Keratinocyte (primary cell): ENCODE data around the gene CISD1. TPM values are rescaled to one million over a fixed set of nuclear protein-coding genes. Genes with fewer than 3 reads are reported as not detected.
"Not testable (repeated sequence)": the region's sequence is repeated elsewhere in the genome, so short reads cannot be mapped to it uniquely, and the experiment has no call there.

ENCODE experiments used
- DNase-seq: peaks from one replicate; pipeline ENCODE4 v3.0.0-alpha.2; 2011; ENCODE audit warnings: low read depth, missing footprints, low spot score
- FAIRE-seq: peaks from 2 replicates; lab custom pipeline; 2011; peaks lifted over from hg19 to GRCh38; lab: Jason Lieb, UNC
- H2AFZ ChIP-seq: 2 replicates; pipeline ENCODE4 v1.6.0; 2012; ENCODE audit warnings: low read length, control low read depth, inconsistent platforms; ENCODE audit not compliant: control insufficient read depth
- H3K27ac ChIP-seq: 2 replicates; pipeline ENCODE4 v1.5.1; 2011; ENCODE audit warnings: low read length; ENCODE audit not compliant: control insufficient read depth, insufficient read depth
- H3K27me3 ChIP-seq: 3 replicates; pipeline ENCODE4 v1.6.0; 2011; ENCODE audit warnings: low read length; ENCODE audit not compliant: control insufficient read depth, insufficient read depth; ENCODE audit errors: extremely low read depth
- H3K36me3 ChIP-seq, 2 experiments: 2 replicates in 1 of 2; 3 replicates in 1 of 2; pipeline ENCODE4 v1.5.1; 2011; ENCODE audit warnings: low read length in 2 of 2, mild to moderate bottlenecking in 1 of 2; ENCODE audit not compliant: control insufficient read depth in 2 of 2, insufficient read depth in 2 of 2; ENCODE audit errors: extremely low read depth in 1 of 2
- H3K4me1 ChIP-seq: 3 replicates; pipeline ENCODE4 v1.5.1; 2011; ENCODE audit warnings: low read length; ENCODE audit not compliant: control insufficient read depth, insufficient read depth; ENCODE audit errors: extremely low read depth
- H3K4me2 ChIP-seq: 3 replicates; pipeline ENCODE4 v1.6.0; 2011; ENCODE audit warnings: low read depth, low read length; ENCODE audit not compliant: control insufficient read depth, insufficient read depth; ENCODE audit errors: extremely low read depth
- H3K4me3 ChIP-seq, 3 experiments: fragments of 200-600 bp in 1 of 3; sonication (generic) in 1 of 3; 2 replicates in 2 of 3; 3 replicates in 1 of 3; pipeline ENCODE4 v1.5.1; 2011 to 2016; ENCODE audit warnings: low read length in 3 of 3, mild to moderate bottlenecking in 3 of 3, control low read depth in 2 of 3, inconsistent platforms in 1 of 3, low read depth in 1 of 3, mixed read lengths in 1 of 3, mixed run types in 1 of 3, moderate library complexity in 1 of 3; ENCODE audit not compliant: control insufficient read depth in 2 of 3, insufficient read depth in 2 of 3; ENCODE audit errors: extremely low read depth in 1 of 3
- H3K79me2 ChIP-seq: 2 replicates; pipeline ENCODE4 v1.6.0; 2012; ENCODE audit warnings: low read length; ENCODE audit not compliant: control insufficient read depth, insufficient read depth
- H3K9ac ChIP-seq: 3 replicates; pipeline ENCODE4 v1.6.0; 2011; ENCODE audit warnings: low read length; ENCODE audit not compliant: control insufficient read depth, insufficient read depth; ENCODE audit errors: extremely low read depth
- H3K9me1 ChIP-seq: 3 replicates; pipeline ENCODE4 v1.6.0; 2011; ENCODE audit warnings: low read length; ENCODE audit not compliant: control insufficient read depth, insufficient read depth; ENCODE audit errors: extremely low read depth
- H3K9me3 ChIP-seq: 2 replicates; pipeline ENCODE4 v1.5.1; 2012; ENCODE audit warnings: low read depth, low read length; ENCODE audit not compliant: control insufficient read depth
- H4K20me1 ChIP-seq: 3 replicates; pipeline ENCODE4 v1.6.0; 2011; ENCODE audit warnings: low read length; ENCODE audit not compliant: control insufficient read depth, insufficient read depth; ENCODE audit errors: extremely low read depth
- CTCF ChIP-seq, 3 experiments: IDR thresholded peaks in 1 of 3; conservative IDR thresholded peaks in 1 of 3; optimal IDR thresholded peaks in 1 of 3; 2 replicates in 2 of 3; 3 replicates in 1 of 3; pipeline versions ENCODE3 to v1.5.1; 2011; ENCODE audit warnings: low read length in 3 of 3, mild to moderate bottlenecking in 3 of 3, moderate library complexity in 2 of 3, control low read depth in 1 of 3, inconsistent platforms in 1 of 3; ENCODE audit not compliant: insufficient read depth in 2 of 3; ENCODE audit errors: extremely low read depth in 1 of 3
- EZH2 ChIP-seq: IDR thresholded peaks from one replicate; pipeline ENCODE4 v1.6.1; 2012; ENCODE audit warnings: inconsistent platforms, mild to moderate bottlenecking, low read length, moderate library complexity
- dilution Hi-C: fragments of 300-500 bp; cut with MboI; formaldehyde crosslinking; loops from one replicate; pipeline ENCODE4 v1.7.0; 2020; ENCODE audit warnings: low sequenced_read_pairs; ENCODE audit not compliant: extremely low pct_ligation_motif_present
- polyA plus RNA-seq, 5 experiments: library from polyadenylated mRNA; depleted of rRNA in 3 of 5; stranded (reverse) in 3 of 5; stranded (forward) in 1 of 5; unstranded in 1 of 5; fragments of >200 nt; gene quantifications; 1 replicate in 1 of 5; 2 replicates in 3 of 5; 3 replicates in 1 of 5; pipeline versions ENCODE4 v1.2.1 to v1.2.3, GENCODE V29; 2011 to 2012; ENCODE audit warnings: missing spikeins in 2 of 5, low read depth in 1 of 5, low replicate concordance in 1 of 5

Gene CISD1
- polyA plus RNA-seq, 1 donor (not counting 4 experiments of a cell fraction or from before 2014, with no cell fraction given), result 81.7 TPM

GRCh38 chr10:58243269-58243668, 25.7 kb upstream of the CISD1 start:
- no peak overlapping the region for H3K9ac ChIP-seq
- peaks cover 2% of the 10 kb centered on the region for H3K79me2 ChIP-seq
- no peaks in the 10 kb centered on the region for H4K20me1 ChIP-seq
- H3K27ac ChIP-seq, result no peak overlapping the region
- H3K9me3 ChIP-seq, result no peaks in the 10 kb centered on the region
- no peak overlapping the region for H2AFZ ChIP-seq
- TF ChIP-seq EZH2 (no peak), CTCF (optimal IDR thresholded peaks at IDR 0.05 in 1 of 3, IDR thresholded peaks at IDR 0.05 in 1 of 3, conservative IDR thresholded peaks at IDR 0.05 in 1 of 3; ENCODE audit: extremely low read depth in 1 of 3, insufficient read depth in 2 of 3, low read length in 3 of 3) (no peak)
- H3K9me1 ChIP-seq, result no peaks in the 10 kb centered on the region
- dilution Hi-C loops, result no loop called here
- DNase-seq (no peak), FAIRE-seq (no peak)
- H3K4me2 ChIP-seq, result no peak overlapping the region
- H3K36me3 ChIP-seq, result no peaks in the 10 kb centered on the region
- peaks cover 16% of the 10 kb centered on the region for H3K4me1 ChIP-seq
- no peaks in the 10 kb centered on the region for H3K27me3 ChIP-seq
- no peak overlapping the region for H3K4me3 ChIP-seq

- H3K27me3 ChIP-seq, H3K36me3 ChIP-seq, H3K27ac ChIP-seq, DNase-seq, H2AFZ ChIP-seq, dilution Hi-C loops, H3K4me3 ChIP-seq, H3K9ac ChIP-seq, H3K9me1 ChIP-seq, H3K9me3 ChIP-seq, H3K4me2 ChIP-seq, FAIRE-seq, H3K79me2 ChIP-seq, H4K20me1 ChIP-seq: not testable (repeated sequence)
- peaks cover 15% of the 10 kb centered on the region for H3K4me1 ChIP-seq
Measured at GRCh38 chr10:58243801-58244200, 25.2 kb upstream of the CISD1 start.

GRCh38 chr10:58244242-58244641, 24.7 kb upstream of the CISD1 start:
- H3K9me1 ChIP-seq, H3K79me2 ChIP-seq, DNase-seq, H3K4me2 ChIP-seq, H3K36me3 ChIP-seq, H3K4me3 ChIP-seq, FAIRE-seq, H3K9ac ChIP-seq, H4K20me1 ChIP-seq, H3K27me3 ChIP-seq, H2AFZ ChIP-seq, H3K9me3 ChIP-seq, H3K27ac ChIP-seq, dilution Hi-C loops: not testable (repeated sequence)
- peaks cover 11% of the 10 kb centered on the region for H3K4me1 ChIP-seq

GRCh38 chr10:58244666-58245065, 24.3 kb upstream of the CISD1 start:
- H3K4me2 ChIP-seq, H3K4me1 ChIP-seq, H2AFZ ChIP-seq, H3K9me3 ChIP-seq, dilution Hi-C loops, DNase-seq, H3K9me1 ChIP-seq, H3K79me2 ChIP-seq, FAIRE-seq, H3K4me3 ChIP-seq, H3K9ac ChIP-seq, H3K27ac ChIP-seq, H3K36me3 ChIP-seq, H3K27me3 ChIP-seq, H4K20me1 ChIP-seq: not testable (repeated sequence)
